ENCODE results near the gene UST. TPM values are rescaled to one million over a fixed set of nuclear protein-coding genes. Genes with fewer than 3 reads are reported as not detected.
"Not testable (repeated sequence)": the region's sequence is repeated elsewhere in the genome, so short reads cannot be mapped to it uniquely, and the experiment has no call there.

The UST gene
- total RNA-seq, 2 experiments from 2014 or later, result 1.9 to 3.7 TPM

DNA sequence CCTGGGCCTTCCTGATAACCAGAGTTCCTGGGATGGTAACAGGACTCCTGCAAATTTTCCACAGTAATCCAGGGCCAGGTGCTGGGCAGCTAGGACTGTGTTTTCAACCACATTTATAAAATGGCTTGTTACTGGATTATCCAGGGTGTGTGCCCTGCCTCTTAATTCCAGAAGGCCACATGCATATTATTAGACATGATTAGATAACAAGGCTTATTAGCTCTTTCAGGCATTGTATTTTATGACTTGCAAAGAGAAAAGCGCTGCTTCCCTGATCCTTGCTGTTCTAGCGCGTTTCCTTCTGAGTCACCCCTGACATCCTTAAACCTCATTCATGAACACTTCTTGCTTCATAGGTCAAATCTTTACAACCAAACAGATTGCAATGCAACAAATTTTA lies 208.6 kb downstream of the UST start:
- DNase-seq, result no peak
- CTCF ChIA-PET, result no interaction called here
- POLR2A ChIA-PET, result no interaction called here

GRCh38 chr6:148956163-148956562 lies 209.3 kb downstream of the UST start:
- H3K27me3 ChIP-seq (ENCODE audit: control insufficient read depth in 1 of 2, insufficient read depth in 2 of 2, low read length in 2 of 2); H3K27me3 Mint-ChIP-seq; ATAC-seq (ENCODE audit: poor library complexity); H3K4me3 Mint-ChIP-seq; intact Hi-C loops (cut with DNase I, micrococcal nuclease); H3K9me3 ChIP-seq (ENCODE audit: control insufficient read depth in 1 of 2, insufficient read depth in 1 of 2, low read length in 2 of 2); H3K27ac ChIP-seq (ENCODE audit: low read depth in 1 of 2, low read length in 2 of 2); POLR2A ChIA-PET; DNase-seq; H3K27ac Mint-ChIP-seq; H3K4me3 ChIP-seq (ENCODE audit: low read length); H3K9me3 Mint-ChIP-seq; H3K36me3 Mint-ChIP-seq (ENCODE audit: low read depth); H3K4me1 Mint-ChIP-seq (ENCODE audit: low read depth); H3K36me3 ChIP-seq (ENCODE audit: insufficient read depth, low read length); H3K4me1 ChIP-seq (ENCODE audit: insufficient read depth, low read length); CTCF ChIA-PET: not testable (repeated sequence)

More for the DNA sequence above, 208.6 kb downstream of the UST start:
- no peak for TF ChIP-seq CTCF (IDR thresholded peaks at IDR 0.05)
- no peak overlapping the region for H3K4me3 Mint-ChIP-seq
- no peak overlapping the region for H3K27ac ChIP-seq (ENCODE audit: low read depth in 1 of 2, low read length in 2 of 2)
- no peak overlapping the region for H3K27ac Mint-ChIP-seq
- ATAC-seq (ENCODE audit: poor library complexity), result no peak
- no peaks in the 10 kb centered on the region for H3K4me1 ChIP-seq (ENCODE audit: insufficient read depth, low read length)
- no peaks in the 10 kb centered on the region for H3K27me3 Mint-ChIP-seq
- intact Hi-C loops (cut with DNase I, micrococcal nuclease), result no loop called here
- H3K36me3 Mint-ChIP-seq (ENCODE audit: low read depth), result no peaks in the 10 kb centered on the region
- no peaks in the 10 kb centered on the region for H3K9me3 ChIP-seq (ENCODE audit: control insufficient read depth in 1 of 2, insufficient read depth in 1 of 2, low read length in 2 of 2)
- no peaks in the 10 kb centered on the region for H3K36me3 ChIP-seq (ENCODE audit: insufficient read depth, low read length)
- no peaks in the 10 kb centered on the region for H3K9me3 Mint-ChIP-seq
- H3K4me1 Mint-ChIP-seq (ENCODE audit: low read depth), result no peaks in the 10 kb centered on the region
- no peaks in the 10 kb centered on the region for H3K27me3 ChIP-seq (ENCODE audit: control insufficient read depth in 1 of 2, insufficient read depth in 2 of 2, low read length in 2 of 2)
- no peak overlapping the region for H3K4me3 ChIP-seq (ENCODE audit: low read length)

DNA sequence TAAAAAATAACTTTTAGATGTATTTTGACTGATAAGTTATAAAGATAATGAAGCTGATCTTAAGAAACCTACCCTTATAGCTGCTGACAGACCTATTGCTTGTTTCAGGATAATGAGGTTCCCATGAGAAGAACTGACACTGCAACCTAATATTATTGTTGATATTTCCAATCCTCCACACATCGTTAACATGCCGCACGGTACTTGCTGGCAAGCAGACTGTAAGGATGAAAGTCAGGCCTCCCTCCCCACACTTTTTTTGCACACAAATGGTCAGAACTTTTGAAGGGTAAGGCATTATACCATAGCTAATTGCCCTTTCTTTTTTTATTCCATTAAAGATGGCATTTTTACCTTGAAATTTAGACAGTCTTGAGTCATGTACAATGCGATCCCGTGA lies 210.9 kb downstream of the UST start:
- ChIA-PET CTCF (interaction anchor here (0.8 kb wide), 1 partner anchor 16 kb away, joined by 3 read pairs; no protein-coding TSS in a partner anchor), POLR2A (no interaction called here)
- H3K4me1 Mint-ChIP-seq (ENCODE audit: low read depth), result no peaks in the 10 kb centered on the region
- H3K4me3 Mint-ChIP-seq, result no peak overlapping the region
- no peak for TF ChIP-seq CTCF (IDR thresholded peaks at IDR 0.05)
- H3K27ac Mint-ChIP-seq, result no peak overlapping the region
- H3K36me3 Mint-ChIP-seq (ENCODE audit: low read depth), result no peaks in the 10 kb centered on the region
- DNase-seq, result no peak
- intact Hi-C loops (cut with DNase I, micrococcal nuclease), result no loop called here
- no peaks in the 10 kb centered on the region for H3K9me3 ChIP-seq (ENCODE audit: control insufficient read depth in 1 of 2, insufficient read depth in 1 of 2, low read length in 2 of 2)
- no peak overlapping the region for H3K4me3 ChIP-seq (ENCODE audit: low read length)
- no peaks in the 10 kb centered on the region for H3K4me1 ChIP-seq (ENCODE audit: insufficient read depth, low read length)
- ATAC-seq (ENCODE audit: poor library complexity), result no peak
- no peaks in the 10 kb centered on the region for H3K36me3 ChIP-seq (ENCODE audit: insufficient read depth, low read length)
- no peaks in the 10 kb centered on the region for H3K27me3 Mint-ChIP-seq
- H3K27ac ChIP-seq (ENCODE audit: low read depth in 1 of 2, low read length in 2 of 2), result no peak overlapping the region
- no peaks in the 10 kb centered on the region for H3K9me3 Mint-ChIP-seq
- H3K27me3 ChIP-seq (ENCODE audit: control insufficient read depth in 1 of 2, insufficient read depth in 2 of 2, low read length in 2 of 2), result no peaks in the 10 kb centered on the region

GRCh38 chr6:148959008-148959407 lies 212.2 kb downstream of the UST start:
- no peak for ATAC-seq (ENCODE audit: poor library complexity)
- CTCF ChIA-PET, result no interaction called here
- Histone ChIP-seq H3K36me3 (ENCODE audit: insufficient read depth, low read length) (no peaks in the 10 kb centered on the region), H3K9me3 (ENCODE audit: control insufficient read depth in 1 of 2, insufficient read depth in 1 of 2, low read length in 2 of 2) (no peaks in the 10 kb centered on the region), H3K27me3 (ENCODE audit: control insufficient read depth in 1 of 2, insufficient read depth in 2 of 2, low read length in 2 of 2) (no peaks in the 10 kb centered on the region), H3K4me1 (ENCODE audit: insufficient read depth, low read length) (no peaks in the 10 kb centered on the region), H3K27ac (ENCODE audit: low read depth in 1 of 2, low read length in 2 of 2) (no peak overlapping the region), H3K4me3 (ENCODE audit: low read length) (no peak overlapping the region)
- H3K4me1 Mint-ChIP-seq (ENCODE audit: low read depth), result no peaks in the 10 kb centered on the region
- no peak overlapping the region for H3K4me3 Mint-ChIP-seq
- DNase-seq, result no peak
- H3K27me3 Mint-ChIP-seq, result no peaks in the 10 kb centered on the region
- TF ChIP-seq CTCF (IDR thresholded peaks at IDR 0.05), result no peak
- H3K9me3 Mint-ChIP-seq, result no peaks in the 10 kb centered on the region
- POLR2A ChIA-PET, result no interaction called here
- no peak overlapping the region for H3K27ac Mint-ChIP-seq
- H3K36me3 Mint-ChIP-seq (ENCODE audit: low read depth), result no peaks in the 10 kb centered on the region
- intact Hi-C loops (cut with DNase I, micrococcal nuclease), result no loop called here

Data from CD4-positive, alpha-beta T cell (primary cell).